Transverse colon (tissue), 3 donors: ENCODE data around the gene CSRP1.

ENCODE experiments used
- EP300 ChIP-seq: sonication (generic); formaldehyde crosslinking; IDR thresholded peaks from one replicate; pipeline ENCODE4 v1.6.1; 2017; ENCODE audit warnings: antibody characterized with exemption, low read depth
- POLR2A ChIP-seq: fragments of 450-650 bp; IDR thresholded peaks from one replicate; pipeline ENCODE4 v1.6.1; 2016; ENCODE audit warnings: antibody characterized with exemption, mild to moderate bottlenecking, moderate library complexity
- TF ChIP-seq, protein P1 (sequence below), 5 experiments: fragments of 200-600 bp in 3 of 5; fragments of 450-650 bp in 2 of 5; sonication (generic) in 3 of 5; IDR thresholded peaks; 1 replicate in 2 of 5; 2 replicates in 3 of 5; pipeline ENCODE4 v1.5.1; 2016 to 2017; ENCODE audit warnings: antibody characterized with exemption in 5 of 5, inconsistent platforms in 3 of 5, mild to moderate bottlenecking in 2 of 5, moderate library complexity in 1 of 5

DNA sequence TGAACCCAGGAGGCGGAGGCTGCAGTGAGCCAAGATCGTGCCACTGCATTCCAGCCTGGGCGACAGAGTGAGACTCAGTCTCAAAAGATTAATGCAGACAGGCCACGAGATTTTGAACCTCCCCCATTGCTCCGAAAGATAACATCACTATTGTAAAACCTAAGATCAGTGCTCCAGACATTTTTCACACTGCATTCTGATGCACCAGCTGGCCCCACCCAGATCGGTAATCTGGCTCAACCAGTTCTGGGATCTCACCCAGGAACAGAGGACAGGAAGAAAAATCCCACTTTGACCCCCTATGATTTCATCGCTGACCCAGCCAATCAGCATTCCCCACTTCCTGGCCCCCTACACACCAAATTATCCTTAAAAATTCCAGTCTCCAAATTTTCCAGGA, 10.7 kb upstream of the CSRP1 start:
- TF ChIP-seq, protein P1, sequence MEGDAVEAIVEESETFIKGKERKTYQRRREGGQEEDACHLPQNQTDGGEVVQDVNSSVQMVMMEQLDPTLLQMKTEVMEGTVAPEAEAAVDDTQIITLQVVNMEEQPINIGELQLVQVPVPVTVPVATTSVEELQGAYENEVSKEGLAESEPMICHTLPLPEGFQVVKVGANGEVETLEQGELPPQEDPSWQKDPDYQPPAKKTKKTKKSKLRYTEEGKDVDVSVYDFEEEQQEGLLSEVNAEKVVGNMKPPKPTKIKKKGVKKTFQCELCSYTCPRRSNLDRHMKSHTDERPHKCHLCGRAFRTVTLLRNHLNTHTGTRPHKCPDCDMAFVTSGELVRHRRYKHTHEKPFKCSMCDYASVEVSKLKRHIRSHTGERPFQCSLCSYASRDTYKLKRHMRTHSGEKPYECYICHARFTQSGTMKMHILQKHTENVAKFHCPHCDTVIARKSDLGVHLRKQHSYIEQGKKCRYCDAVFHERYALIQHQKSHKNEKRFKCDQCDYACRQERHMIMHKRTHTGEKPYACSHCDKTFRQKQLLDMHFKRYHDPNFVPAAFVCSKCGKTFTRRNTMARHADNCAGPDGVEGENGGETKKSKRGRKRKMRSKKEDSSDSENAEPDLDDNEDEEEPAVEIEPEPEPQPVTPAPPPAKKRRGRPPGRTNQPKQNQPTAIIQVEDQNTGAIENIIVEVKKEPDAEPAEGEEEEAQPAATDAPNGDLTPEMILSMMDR (IDR thresholded peaks at IDR 0.05) = no peak
- TF ChIP-seq EP300 (no peak), POLR2A (no peak)
